Inflammatory macrophage treated with lipopolysaccharide for 4 hours (primary cell): ENCODE results near the gene BORCS8.

Experiments
- DNase-seq: peaks from one replicate; pipeline ENCODE4 v3.0.0-alpha.2; 2020

BORCS8 gene

DNA sequence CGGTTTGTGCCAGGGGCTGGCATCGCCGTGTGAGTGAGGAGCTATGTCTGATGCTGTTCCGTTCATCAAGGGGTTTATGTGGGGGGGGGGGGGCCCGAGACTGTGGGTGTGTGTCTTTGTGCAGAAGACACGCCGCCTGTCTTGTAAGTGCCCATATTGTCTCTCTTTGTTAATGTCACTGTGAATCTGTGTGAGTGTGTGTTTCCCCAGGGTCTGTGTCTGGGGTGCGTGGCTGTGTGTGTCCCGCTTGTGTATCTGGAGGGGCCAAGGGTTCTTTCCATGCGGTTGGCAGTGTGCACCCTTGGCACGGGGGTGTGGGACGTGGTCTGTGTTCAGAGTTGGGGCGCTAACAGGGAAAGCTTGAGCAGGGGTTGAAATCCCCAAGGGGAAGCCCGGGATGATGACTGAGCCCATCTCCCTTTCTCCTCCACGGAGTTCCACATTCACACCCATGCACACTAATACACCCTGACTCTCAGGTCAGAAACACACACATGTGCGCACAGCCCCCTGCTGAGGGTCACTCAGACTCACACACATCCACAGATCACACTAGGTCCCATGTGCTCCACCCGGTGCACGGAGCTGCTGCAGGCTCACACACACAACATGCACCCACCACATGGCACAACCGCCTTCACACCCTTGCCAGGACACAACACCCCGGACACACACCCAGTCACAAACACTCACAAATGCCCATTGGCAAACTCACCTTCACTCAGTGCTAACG lies 21.6 kb upstream of the BORCS8 start:
- DNase-seq, result no peak

DNA sequence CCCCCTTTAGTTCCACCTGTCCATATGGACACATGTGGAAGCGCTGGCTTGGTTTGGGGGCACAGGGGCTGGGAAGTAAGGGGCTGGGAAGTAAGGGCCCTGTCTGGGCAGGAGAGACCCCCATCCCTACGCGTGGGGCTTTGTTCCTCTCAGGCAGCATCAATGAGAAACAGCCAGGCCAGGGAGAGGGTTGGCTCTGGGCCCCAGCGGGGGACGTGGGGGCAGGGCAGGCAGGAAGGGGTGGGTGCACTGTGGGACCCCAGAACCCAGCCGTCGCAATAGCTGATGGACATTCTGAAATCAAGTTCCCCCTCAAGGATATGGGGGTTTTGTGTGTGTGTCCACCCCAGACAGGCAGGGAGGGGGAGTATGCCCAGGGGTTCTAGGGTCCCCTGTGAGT lies 21.0 kb upstream of the BORCS8 start:
- no peak for DNase-seq

DNA sequence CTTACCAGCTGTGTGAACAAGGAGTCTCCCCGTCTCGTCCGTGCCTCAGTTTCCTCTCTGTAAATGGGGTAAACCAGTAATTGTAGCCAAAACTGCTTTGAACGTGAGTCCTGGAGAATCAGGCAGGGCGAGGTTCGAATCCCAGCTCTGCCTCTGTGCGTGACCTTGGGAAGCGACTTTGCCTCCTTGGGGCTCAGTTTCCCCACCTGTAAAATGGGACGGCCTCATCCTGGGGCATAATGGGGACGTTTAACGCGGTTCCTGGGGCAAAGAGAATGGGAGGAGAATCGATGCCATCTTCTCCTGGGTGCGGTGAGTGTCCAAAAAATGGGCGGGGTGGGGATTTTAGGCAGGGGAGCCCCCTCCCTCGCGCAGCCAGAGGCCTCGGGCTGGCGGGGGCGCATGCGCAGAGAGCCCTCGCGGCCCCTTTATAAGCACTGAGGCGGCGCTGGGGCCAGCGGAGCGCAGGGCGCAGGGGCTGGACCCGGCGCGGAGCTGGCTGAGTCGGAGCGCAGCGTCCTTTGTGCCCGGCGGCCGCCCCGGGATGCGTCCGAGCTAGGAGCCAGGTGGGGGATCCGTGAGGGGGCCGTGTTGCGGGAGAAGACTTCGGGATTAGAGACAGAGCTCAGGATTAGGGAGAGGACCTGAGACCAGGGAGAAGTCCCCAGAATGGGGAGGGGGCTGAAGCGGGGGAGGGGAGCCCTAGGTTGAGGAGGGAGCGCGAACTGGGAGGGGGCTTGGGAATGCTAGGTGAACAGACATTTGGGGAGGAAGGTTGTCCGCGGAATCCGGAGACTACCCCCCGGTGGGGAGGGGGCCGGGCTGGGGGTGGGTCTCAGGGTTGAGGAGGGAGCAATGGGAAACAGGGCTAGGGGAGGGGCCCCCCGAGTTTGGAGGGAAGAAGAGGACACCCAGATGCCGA lies 19.8 kb upstream of the BORCS8 start, which contains the start of gene NCAN:
TSS of gene NCAN (plus strand) at position 460 of the 922 bp plus-strand sequence. CDS start 4,996 bp downstream, outside the sequence.
- no peak for DNase-seq

DNA sequence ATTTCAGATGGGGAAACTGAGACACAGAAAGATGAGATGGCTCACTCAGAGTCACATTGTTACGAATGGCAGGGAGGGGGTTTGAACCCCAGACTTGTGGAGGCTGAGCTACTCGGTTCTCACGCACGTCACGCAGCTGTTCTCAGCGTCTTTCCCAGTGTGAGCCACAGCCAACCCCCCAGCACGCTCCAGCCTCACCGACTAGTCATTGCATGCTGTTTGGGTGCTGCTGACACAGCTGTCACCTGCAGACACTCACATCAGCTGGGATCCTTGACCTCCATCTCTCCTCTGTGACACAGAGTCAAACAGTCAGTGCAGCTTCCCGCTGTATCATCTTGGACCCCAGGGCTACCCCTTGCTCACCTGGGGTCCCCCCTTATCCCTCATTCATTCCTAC lies 17.4 kb upstream of the BORCS8 start:
- DNase-seq, result no peak

DNA sequence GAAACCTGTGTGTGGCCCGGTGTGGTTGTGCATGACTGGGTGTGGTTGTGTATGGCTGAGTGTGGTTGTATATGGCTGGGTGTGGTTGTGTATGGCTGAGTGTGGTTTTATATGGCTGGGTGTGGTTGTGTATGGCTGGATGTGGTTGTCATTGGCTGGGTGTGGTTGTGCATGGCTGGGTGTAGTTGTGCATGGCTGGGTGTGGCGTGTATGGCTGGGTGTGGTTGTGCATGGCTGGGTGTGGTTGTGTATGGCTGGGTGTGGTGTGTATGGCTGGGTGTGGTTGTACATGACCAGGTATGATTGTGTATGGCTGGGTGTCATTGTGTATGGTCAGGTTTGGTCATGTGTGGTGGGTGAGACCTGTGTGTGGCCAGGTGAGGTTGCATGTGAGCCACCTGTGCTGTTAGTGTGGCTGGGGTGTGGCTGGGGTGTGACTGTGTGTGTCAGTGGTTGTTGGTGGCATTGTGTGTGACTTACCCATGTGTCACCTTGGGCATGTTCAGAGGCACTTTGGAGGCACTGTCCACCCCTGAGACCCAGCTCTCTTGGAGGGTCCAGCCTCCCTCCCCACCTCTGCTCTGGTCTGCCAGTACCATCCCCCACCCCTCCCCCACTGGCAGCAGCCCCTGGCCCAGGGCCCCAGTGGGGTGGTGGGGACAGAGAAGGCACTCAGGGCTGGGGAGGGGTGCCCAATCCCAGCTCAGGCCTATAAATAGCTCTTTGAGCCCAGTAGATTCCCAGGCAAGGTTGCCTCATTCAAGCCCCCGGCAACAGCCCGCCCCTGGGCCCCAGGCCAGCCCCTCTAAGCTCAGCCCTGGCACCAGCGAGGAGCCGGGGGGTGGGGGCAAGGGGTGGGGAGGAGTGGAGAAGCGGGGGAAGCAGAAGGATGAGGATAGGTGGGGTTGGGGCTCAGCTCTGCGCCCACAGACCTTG lies 16.0 kb upstream of the BORCS8 start:
- DNase-seq, result no peak

DNA sequence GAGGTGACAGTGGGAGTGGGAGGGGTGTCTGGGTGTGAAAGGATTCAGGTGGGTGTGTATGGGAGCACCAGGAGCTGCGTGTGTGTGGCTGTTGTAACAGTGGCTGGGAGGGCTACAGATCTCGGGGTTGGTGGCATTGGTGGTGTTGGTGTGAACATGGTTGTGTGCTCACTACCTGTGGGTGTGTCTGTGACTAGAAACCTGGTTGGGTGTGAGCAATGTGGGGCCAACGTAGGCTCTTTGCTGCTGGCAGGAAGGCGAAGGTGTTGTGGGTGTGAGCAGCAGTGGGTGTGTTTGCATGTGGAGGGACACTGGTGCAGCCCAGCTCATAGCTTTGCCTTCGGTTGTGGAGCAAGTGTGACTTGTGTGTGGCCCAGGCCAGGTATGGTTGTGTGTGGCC lies 15.0 kb upstream of the BORCS8 start:
- DNase-seq, result no peak

DNA sequence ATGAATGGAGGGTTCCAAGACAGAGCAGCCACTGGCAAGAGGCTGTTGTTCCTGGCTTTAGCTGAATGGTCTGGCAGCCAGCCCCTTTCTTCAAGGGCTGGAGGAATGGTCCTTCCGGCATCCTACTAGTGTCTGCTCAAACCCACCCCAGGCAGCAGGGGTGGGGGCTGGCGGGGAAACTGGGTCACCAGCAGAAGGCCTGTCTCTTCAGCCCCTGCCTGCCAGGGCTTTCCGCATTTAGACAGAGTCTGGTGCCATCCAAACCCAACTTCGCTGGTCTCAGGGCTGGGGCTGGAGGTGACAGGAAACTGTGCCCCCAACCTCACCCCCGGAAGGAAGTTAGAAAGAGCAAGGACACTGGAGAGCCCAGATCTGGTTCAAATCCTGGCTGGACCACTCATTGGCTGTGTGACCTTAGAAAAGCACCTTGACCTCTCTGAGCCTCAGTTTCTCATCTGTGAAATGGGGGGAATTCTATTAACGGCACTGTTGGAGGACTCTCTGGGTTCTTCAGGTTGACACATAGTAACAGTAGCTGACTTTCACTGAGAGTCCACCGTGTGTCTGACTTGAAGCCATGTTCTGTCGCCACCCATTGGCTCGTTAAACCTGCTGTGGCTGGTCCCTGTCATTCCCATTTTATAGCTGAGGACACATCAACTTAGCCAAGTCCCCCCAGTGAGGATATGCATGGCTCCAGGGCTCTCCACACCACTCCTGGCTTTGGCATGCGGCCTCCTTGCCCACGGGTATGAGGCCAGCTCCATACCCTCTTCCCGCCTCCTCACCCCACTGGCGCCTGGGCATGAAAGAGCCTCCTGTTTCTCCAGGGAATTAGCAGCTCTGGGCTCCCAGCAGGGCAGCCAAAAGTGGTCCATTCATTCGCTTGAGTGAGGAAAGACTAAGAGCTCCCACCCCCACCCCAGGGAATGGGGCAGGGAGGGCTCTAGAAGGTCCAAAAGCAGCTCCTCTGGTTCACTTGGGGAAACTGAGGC lies 13.8 kb upstream of the BORCS8 start:
- no peak for DNase-seq

DNA sequence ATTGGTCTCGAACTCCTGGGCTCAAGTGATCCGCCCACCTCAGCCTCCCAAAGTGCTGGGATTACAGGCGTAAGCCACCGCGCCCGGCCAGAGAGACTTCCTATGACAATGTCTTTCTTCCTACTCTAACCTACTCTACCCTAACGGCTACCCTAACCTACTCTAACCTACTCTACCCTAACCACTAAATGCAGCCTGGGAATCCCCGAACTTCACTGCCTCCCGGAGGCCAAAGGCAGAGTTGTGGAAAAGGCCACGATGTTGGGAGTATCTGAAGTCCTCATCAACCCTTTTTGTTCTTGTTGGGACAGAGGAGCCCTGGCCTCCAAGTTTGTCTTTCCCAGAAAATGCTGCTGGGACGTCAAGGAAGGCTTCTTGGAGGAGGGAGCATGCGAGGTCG lies 12.2 kb upstream of the BORCS8 start:
- no peak for DNase-seq

DNA sequence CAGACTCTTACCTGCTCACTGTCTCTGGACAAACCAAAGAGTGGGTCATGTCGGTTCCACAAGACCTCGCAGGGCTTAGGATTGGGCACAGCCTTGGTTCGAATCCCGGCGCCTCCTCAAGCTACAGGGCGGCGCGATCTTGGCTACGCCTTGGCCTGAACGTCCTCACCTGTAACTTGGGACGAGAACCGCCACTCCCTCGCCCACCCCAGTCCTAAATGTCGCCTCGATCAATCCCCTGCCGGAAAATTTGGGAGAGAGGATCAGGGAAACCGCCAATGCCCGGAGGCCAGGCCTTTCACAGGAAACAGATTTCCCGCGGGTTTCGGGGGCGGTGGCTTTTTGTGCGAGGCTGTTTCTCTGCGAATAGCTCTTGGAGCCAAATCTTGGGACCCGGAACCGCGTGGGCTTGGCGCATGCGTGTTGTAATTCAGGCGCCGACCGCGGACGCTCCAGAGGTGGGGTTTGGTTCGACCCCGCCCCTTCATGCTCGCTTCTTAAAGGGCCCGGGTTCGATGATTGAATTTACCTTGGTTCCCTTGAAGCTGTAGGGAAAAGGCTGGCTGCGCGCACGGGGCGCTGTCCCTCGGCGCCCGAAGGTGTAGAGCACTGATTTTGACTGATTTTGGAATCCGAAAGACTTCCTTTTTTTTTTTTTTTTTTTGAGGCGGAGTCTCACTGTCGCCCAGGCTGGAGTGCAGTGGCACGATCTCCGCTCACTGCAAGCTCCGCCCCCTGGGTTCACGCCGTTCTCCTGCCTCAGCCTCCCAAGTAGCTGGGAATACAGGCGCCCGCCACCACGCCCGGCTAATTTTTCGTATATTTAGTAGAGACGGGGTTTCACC lies 11.3 kb upstream of the BORCS8 start, which contains the start of gene NR2C2AP:
TSS of gene NR2C2AP (minus strand) at position 403 of the 845 bp plus-strand sequence. CDS start at position 49, 354 bp downstream.
- DNase-seq, result peak; percentile 94

DNA sequence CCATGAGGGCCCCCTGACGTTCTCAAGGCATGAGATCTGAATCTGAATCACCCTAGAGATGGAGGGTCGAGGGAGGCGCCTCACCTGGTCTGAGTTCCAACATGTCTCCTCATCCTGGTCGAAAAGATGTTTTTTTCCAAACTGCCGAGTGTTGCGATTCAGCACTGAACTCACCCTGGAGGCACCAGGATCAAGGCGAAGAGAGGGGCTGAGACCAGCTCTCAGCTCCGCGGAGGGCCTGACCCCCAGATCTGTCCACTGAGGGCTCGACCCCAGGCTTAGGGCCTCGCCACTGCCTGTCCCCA lies 10.7 kb upstream of the BORCS8 start:
- DNase-seq, result no peak

DNA sequence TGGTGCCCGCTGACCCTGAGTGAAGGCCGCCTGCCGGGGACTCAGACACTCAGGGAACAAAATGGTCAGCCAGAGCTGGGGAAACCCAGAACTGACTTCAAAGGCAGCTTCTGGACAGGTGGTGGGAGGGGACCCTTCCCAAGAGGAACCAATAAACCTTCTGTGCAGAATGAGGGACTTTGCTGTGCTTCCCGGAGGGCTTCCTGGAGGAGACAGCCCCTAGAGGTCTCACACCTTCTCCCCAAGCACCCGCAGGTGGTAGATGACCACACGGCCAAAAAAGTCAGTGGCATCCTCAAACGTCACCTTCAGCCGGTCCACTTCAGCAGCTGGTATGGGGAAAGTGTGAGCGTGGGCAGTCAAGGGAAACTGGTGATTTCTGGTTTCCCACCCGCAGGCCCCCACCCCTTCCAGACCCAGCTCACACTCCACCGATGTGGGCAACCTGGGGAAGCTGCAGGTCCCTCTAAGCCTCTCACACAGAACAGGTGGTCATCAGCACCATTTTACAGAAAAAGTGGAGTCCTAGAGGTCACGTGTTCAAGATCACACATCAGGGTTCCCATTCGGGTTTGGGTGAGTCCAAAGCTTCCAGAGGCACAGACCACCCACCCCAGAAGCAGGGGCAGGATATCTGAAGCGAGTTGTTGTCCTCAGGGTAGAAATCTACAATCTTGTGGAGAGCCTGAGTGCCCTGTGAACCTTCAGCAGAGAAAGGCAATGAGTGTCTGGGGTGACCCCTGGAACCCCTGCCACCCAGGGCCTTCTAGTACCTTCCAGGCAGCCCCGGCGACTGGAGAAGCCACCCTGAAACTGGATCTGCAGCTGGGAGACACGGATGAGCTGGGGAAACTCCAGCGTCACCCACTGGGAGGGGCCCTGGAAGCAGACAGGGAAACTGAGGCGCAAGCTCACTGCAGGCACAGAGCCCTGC lies 10.0 kb upstream of the BORCS8 start:
- no peak for DNase-seq

DNA sequence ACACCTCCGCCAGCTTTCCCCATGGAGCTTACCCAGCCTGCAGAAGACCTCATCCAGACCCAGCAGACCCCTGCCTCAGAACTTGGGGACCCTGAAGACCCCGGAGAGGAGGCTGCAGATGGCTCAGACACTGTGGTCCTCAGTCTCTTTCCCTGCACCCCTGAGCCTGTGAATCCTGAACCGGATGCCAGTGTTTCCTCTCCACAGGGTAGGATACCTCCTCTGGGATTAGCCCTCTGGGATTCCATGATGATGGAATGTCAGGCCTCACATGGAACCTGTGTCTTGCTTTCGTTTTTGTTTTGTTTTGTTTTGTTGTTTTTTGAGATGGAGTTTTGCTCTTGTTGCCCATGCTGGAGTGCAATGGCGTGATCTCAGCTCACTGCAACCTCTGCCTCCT lies 2.0 kb upstream of the BORCS8 start:
- no peak for DNase-seq

DNA sequence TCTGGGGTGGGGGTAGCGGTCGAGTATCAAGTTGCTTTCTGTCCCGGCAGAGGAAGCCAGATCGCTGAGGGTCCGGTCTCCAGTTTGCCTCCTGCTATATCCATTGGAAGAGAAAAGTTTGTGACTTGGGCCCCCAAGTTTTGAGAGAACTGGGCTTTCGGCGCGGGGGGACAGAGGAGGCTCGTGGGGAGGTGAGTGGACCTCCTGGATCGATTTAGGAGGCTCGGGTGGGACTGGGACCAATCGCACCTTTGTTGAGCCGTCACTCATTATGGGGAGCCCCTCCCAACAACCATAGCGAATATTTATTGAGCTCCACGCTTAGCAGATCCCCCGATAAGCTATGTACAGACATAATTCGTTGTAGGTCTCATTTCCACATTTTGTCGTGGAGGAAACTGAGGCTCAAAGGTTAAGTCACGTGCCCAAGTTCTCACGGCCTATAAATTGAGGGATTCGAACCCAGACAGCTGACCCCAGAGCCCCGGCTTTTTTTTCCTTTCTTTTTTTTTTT lies 1.0 kb upstream of the BORCS8 start:
- no peak for DNase-seq

DNA sequence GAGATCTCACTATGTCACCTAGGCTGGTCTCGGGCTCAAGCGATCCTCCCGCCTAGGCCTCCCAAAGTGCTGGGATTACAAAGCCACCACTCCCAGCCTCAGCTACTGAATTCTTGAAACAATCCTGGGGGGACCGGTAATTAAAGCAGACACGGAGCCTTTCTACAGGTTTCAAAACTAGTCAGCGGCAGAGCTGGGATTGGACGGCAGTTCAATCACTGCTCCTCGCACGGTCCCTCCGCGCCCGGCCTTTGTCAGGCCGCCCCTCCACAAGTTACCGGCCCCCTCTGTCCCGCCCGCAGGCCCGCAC lies 229 bp downstream of the BORCS8 start:
- DNase-seq, result no peak

DNA sequence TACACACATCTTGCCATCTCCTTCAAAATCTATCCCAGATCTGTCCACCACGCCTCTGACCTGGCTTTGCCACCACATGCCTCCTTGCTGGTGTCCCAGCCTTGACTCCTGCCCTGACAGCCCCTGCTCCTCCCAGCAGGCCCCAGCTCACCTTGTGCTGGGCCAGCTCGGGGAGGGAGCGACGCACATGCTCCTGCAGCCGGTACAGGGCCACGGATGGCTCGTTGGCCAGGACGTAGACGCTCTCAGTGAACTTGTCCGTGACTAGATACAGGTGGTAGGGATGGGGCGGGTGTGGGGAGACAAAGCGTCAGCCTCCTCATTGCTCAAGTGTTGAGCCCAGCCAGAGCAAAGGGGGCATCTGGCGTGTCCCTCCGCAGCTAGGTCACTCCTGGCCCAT lies 5.2 kb downstream of the BORCS8 start:
- DNase-seq, result no peak

DNA sequence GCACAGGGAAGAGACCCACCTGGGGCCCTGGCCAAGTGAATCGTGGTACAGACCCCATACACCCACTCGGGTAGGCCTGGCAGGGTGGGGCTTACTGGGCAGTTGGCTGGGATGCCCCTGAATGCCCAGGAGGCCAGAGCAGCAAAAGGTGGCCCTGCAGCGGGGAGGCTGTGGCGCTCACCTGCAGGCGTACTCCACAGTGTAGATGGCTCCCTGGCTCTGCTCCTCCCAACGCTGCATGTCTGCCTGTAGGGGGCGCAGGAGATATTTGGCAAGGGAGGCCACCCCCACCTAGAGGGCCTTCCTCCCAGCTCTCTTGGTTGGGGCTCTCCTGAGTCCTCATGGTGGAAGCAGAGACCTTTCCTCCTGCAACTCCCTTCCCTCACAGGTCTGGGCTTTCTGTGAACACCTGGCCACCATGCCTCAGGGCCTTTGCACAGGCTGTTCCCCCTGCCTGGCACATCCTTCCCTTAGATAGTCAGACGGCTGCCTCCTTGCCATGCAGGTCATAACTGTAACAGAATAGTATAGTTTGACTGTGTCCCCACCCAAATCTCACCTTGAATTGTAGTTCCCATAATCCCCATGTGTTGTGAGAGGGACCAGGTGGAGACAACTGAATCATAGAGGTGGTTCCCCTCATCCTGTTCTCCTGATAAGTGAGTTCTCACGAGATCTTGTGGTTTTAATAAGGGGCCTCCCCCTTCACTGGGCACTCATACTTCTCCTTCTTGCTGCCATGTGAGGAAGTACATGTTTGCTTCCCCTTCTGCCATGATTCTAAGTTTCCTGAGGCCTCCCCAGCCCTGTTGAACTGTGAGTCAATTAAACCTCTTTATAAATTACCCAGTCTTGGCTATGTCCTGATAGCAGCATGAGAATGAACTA lies 5.9 kb downstream of the BORCS8 start:
- DNase-seq, result peak; percentile 7

DNA sequence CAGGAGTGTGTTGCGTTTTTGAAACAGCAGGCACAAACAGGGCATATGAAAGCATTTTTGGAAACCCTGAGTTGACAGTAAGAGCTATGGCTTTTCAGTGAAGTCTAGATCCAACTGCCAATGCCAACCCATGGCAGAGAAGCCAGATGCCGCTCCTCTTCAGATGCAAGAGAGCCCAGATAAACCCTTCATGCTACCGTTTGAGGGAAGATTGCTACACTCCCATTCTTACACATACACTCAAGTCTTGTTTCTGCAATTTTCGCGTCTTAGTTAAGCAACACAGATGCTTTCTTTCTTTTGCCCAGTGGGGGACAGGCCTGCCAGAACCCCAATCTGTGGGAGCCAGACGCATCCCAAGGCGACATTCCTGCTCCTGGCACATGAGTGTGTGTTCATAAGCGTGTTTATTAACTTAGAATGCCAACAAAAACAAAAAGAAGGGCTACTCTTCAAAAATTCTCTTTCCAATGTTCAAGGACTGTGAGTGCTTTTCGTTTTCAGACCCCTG lies 10.4 kb downstream of the BORCS8 start:
- no peak for DNase-seq
